Measurements from ENCODE around the gene MCAT.

Gene MCAT

GRCh38 chr22:43171607-43172006 is 28.4 kb upstream of the MCAT start:
- no peak for DNase-seq

GRCh38 chr22:43171019-43171491 is 27.9 kb upstream of the MCAT start:
- DNase-seq: no peak

- DNase-seq: no peak
Measured at GRCh38 chr22:43170131-43170480, 26.9 kb upstream of the MCAT start.

- no peak for DNase-seq
Measured at GRCh38 chr22:43169310-43170130, 26.3 kb upstream of the MCAT start.

- no peak for DNase-seq
Measured at GRCh38 chr22:43168471-43169309, 25.5 kb upstream of the MCAT start.

- DNase-seq: no peak
Measured at GRCh38 chr22:43167001-43167589, 23.9 kb upstream of the MCAT start.

- DNase-seq: no peak
Measured at GRCh38 chr22:43166132-43166930, 23.1 kb upstream of the MCAT start.

GRCh38 chr22:43164636-43165035 is 21.4 kb upstream of the MCAT start:
- DNase-seq: no peak

GRCh38 chr22:43163241-43163795 is 20.1 kb upstream of the MCAT start:
- DNase-seq: no peak

- no peak for DNase-seq
Measured at GRCh38 chr22:43162412-43163150, 19.4 kb upstream of the MCAT start.

- DNase-seq: no peak
Measured at GRCh38 chr22:43160497-43161126, 17.4 kb upstream of the MCAT start.

GRCh38 chr22:43159484-43160178 is 16.4 kb upstream of the MCAT start:
- DNase-seq: no peak

- DNase-seq: no peak
Measured at GRCh38 chr22:43158778-43159483, 15.7 kb upstream of the MCAT start.

- DNase-seq: no peak
Measured at GRCh38 chr22:43157874-43158546, 14.8 kb upstream of the MCAT start.

- DNase-seq: no peak
Measured at GRCh38 chr22:43156413-43156812, 13.2 kb upstream of the MCAT start.

- DNase-seq: no peak
Measured at GRCh38 chr22:43155789-43156188, 12.6 kb upstream of the MCAT start.

- DNase-seq: no peak
Measured at GRCh38 chr22:43154887-43155536, 11.8 kb upstream of the MCAT start.

GRCh38 chr22:43153899-43154298 is 10.7 kb upstream of the MCAT start:
- DNase-seq: no peak

Data from cerebellar nuclear complex (tissue), 1 donor.